22Rv1 (cell line): Measurements from ENCODE around the gene BCAS1.

Source experiments
- ZFX ChIP-seq: fragments of 450-650 bp; IDR thresholded peaks from 2 replicates; pipeline ENCODE4 v1.6.1; 2017; ENCODE audit warnings: antibody characterized with exemption, borderline replicate concordance
- TF ChIP-seq, protein P1 (sequence below): fragments of 450-650 bp; IDR thresholded peaks from 2 replicates; pipeline ENCODE4 v1.5.1; 2017; ENCODE audit warnings: mild to moderate bottlenecking

DNA sequence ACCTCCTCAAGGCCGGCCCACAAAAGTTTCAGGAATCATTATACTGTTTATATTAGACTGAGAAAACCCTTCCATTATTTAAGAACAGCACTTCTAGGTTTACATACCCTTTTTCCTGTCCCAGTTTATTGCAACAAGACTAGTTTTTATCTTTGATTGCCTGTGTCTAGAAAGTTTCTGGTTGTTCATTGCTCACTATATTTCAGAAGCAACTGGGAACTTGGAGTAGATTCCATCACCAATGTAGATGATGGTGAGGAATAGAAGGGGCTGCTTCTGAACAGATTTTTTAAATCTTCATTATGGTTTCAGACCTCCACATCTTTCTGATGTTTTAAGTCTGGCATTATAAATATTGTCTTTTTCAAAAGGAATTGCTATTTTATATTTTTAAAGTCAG lies 93.0 kb downstream of the BCAS1 start:
- TF ChIP-seq, protein P1, sequence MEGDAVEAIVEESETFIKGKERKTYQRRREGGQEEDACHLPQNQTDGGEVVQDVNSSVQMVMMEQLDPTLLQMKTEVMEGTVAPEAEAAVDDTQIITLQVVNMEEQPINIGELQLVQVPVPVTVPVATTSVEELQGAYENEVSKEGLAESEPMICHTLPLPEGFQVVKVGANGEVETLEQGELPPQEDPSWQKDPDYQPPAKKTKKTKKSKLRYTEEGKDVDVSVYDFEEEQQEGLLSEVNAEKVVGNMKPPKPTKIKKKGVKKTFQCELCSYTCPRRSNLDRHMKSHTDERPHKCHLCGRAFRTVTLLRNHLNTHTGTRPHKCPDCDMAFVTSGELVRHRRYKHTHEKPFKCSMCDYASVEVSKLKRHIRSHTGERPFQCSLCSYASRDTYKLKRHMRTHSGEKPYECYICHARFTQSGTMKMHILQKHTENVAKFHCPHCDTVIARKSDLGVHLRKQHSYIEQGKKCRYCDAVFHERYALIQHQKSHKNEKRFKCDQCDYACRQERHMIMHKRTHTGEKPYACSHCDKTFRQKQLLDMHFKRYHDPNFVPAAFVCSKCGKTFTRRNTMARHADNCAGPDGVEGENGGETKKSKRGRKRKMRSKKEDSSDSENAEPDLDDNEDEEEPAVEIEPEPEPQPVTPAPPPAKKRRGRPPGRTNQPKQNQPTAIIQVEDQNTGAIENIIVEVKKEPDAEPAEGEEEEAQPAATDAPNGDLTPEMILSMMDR = no peak
- no peak for TF ChIP-seq ZFX
